Measurements from ENCODE around the gene NRG3.
"Not testable (repeated sequence)": the region's sequence is repeated elsewhere in the genome, so short reads cannot be mapped to it uniquely, and the experiment has no call there.

NRG3 gene

GRCh38 chr10:82981137-82981723, 1106.2 kb downstream of the NRG3 start:
- no peak overlapping the region for H3K27ac Mint-ChIP-seq
- H3K36me3 Mint-ChIP-seq (ENCODE audit: low read depth) = no peaks in the 10 kb centered on the region
- no peaks in the 10 kb centered on the region for H3K9me3 Mint-ChIP-seq
- DNase-seq (no peak), ATAC-seq (no peak)
- H3K4me3 Mint-ChIP-seq = no peak overlapping the region
- no peaks in the 10 kb centered on the region for H3K27me3 Mint-ChIP-seq
- no peaks in the 10 kb centered on the region for H3K4me1 Mint-ChIP-seq

GRCh38 chr10:82982110-82982608, 1107.2 kb downstream of the NRG3 start:
- H3K27ac Mint-ChIP-seq = no peak overlapping the region
- no peak for ATAC-seq

GRCh38 chr10:82986216-82986615, 1111.2 kb downstream of the NRG3 start:
- H3K4me3 Mint-ChIP-seq = no peak overlapping the region
- no peaks in the 10 kb centered on the region for H3K27me3 Mint-ChIP-seq

More at GRCh38 chr10:82982110-82982608, 1107.2 kb downstream of the NRG3 start:
- Mint-ChIP-seq H3K4me3 (no peak overlapping the region), H3K27me3 (no peaks in the 10 kb centered on the region), H3K9me3 (no peaks in the 10 kb centered on the region), H3K4me1 (no peaks in the 10 kb centered on the region), H3K36me3 (ENCODE audit: low read depth) (no peaks in the 10 kb centered on the region)
- DNase-seq = no peak

GRCh38 chr10:83006479-83006878, 1131.5 kb downstream of the NRG3 start:
- not testable (repeated sequence) for H3K36me3 Mint-ChIP-seq (ENCODE audit: low read depth); H3K9me3 Mint-ChIP-seq; DNase-seq; ATAC-seq; H3K4me3 Mint-ChIP-seq; H3K4me1 Mint-ChIP-seq; H3K27ac Mint-ChIP-seq; H3K27me3 Mint-ChIP-seq

More at GRCh38 chr10:82986216-82986615, 1111.2 kb downstream of the NRG3 start:
- Mint-ChIP-seq H3K4me1 (no peaks in the 10 kb centered on the region), H3K27ac (no peak overlapping the region), H3K36me3 (ENCODE audit: low read depth) (no peaks in the 10 kb centered on the region), H3K9me3 (no peaks in the 10 kb centered on the region)
- DNase-seq = no peak
- ATAC-seq = no peak

GRCh38 chr10:83007510-83007909, 1132.5 kb downstream of the NRG3 start:
- Mint-ChIP-seq H3K4me1 (no peaks in the 10 kb centered on the region), H3K9me3 (peaks cover 8% of the 10 kb centered on the region), H3K4me3 (no peak overlapping the region), H3K27ac (no peak overlapping the region), H3K36me3 (ENCODE audit: low read depth) (no peaks in the 10 kb centered on the region), H3K27me3 (no peaks in the 10 kb centered on the region)
- ATAC-seq (no peak), DNase-seq (no peak)

- H3K36me3 Mint-ChIP-seq (ENCODE audit: low read depth) = no peaks in the 10 kb centered on the region
- DNase-seq = no peak
- H3K4me3 Mint-ChIP-seq = no peak overlapping the region
- no peak overlapping the region for H3K27ac Mint-ChIP-seq
- ATAC-seq = no peak
- no peaks in the 10 kb centered on the region for H3K4me1 Mint-ChIP-seq
- no peaks in the 10 kb centered on the region for H3K27me3 Mint-ChIP-seq
- H3K9me3 Mint-ChIP-seq = no peaks in the 10 kb centered on the region
Observed at GRCh38 chr10:83012866-83013265, 1137.9 kb downstream of the NRG3 start.

GRCh38 chr10:83017076-83017867, 1142.3 kb downstream of the NRG3 start:
- Mint-ChIP-seq H3K4me3 (no peak overlapping the region), H3K27me3 (no peaks in the 10 kb centered on the region), H3K36me3 (ENCODE audit: low read depth) (no peaks in the 10 kb centered on the region), H3K9me3 (peaks cover 21% of the 10 kb centered on the region), H3K4me1 (no peaks in the 10 kb centered on the region), H3K27ac (no peak overlapping the region)
- ATAC-seq (no peak), DNase-seq (no peak)

GRCh38 chr10:83023662-83024061, 1148.7 kb downstream of the NRG3 start:
- Mint-ChIP-seq H3K27ac (no peak overlapping the region), H3K36me3 (ENCODE audit: low read depth) (no peaks in the 10 kb centered on the region), H3K27me3 (no peaks in the 10 kb centered on the region), H3K4me1 (no peaks in the 10 kb centered on the region), H3K4me3 (no peak overlapping the region), H3K9me3 (peaks cover 25% of the 10 kb centered on the region)
- ATAC-seq (no peak), DNase-seq (no peak)
